ENCODE measurements around the gene UCN3.
"Not testable (repeated sequence)": the region's sequence is repeated elsewhere in the genome, so short reads cannot be mapped to it uniquely, and the experiment has no call there.

Gene UCN3

DNA sequence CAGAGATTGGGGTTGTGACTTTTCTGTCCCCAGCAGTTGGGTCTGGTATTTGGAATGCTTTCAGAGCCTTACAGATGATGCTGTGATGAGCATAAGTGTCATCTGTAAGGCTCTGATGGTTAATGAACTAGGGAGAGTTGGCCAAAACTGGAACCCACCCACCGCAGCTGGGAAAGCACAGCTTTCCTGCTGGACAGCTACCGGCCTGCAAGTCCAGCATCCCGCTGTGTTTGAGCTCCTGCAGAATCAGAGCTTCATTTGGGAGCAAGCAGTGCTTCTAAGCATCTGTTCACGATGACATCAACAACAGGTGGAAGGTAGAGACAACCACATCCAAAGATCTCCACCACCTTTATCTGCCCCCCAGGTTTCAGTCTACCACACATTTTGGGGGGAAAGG lies 11.7 kb downstream of the UCN3 start:
- no peak overlapping the region for H3K4me3 ChIP-seq (ENCODE audit: low read depth, low read length)
- no peaks in the 10 kb centered on the region for H3K36me3 ChIP-seq (ENCODE audit: control insufficient read depth in 2 of 2, insufficient read depth in 1 of 2, low read length in 2 of 2)
- ChIA-PET CTCF (interaction anchor here (0.6 to 1.3 kb wide), 2 partner anchors 527 to 1969 kb away, joined by 3 read pairs; no protein-coding TSS in a partner anchor), POLR2A (no interaction called here)
- no peak overlapping the region for H3K27ac ChIP-seq (ENCODE audit: extremely low read depth, low read depth, low read length)
- TF ChIP-seq ZNF223 (tag by site-specific recombination; IDR thresholded peaks at IDR 0.05) (no peak), SCRT2 (tag by site-specific recombination; IDR thresholded peaks at IDR 0.05) (peak; percentile 40; the same call in 1 of the 2 replicates)
- TF ChIP-seq, protein P1, sequence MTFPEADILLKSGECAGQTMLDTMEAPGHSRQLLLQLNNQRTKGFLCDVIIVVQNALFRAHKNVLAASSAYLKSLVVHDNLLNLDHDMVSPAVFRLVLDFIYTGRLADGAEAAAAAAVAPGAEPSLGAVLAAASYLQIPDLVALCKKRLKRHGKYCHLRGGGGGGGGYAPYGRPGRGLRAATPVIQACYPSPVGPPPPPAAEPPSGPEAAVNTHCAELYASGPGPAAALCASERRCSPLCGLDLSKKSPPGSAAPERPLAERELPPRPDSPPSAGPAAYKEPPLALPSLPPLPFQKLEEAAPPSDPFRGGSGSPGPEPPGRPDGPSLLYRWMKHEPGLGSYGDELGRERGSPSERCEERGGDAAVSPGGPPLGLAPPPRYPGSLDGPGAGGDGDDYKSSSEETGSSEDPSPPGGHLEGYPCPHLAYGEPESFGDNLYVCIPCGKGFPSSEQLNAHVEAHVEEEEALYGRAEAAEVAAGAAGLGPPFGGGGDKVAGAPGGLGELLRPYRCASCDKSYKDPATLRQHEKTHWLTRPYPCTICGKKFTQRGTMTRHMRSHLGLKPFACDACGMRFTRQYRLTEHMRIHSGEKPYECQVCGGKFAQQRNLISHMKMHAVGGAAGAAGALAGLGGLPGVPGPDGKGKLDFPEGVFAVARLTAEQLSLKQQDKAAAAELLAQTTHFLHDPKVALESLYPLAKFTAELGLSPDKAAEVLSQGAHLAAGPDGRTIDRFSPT (tag by site-specific recombination; IDR thresholded peaks at IDR 0.05), result no peak
- TF ChIP-seq, protein P2, sequence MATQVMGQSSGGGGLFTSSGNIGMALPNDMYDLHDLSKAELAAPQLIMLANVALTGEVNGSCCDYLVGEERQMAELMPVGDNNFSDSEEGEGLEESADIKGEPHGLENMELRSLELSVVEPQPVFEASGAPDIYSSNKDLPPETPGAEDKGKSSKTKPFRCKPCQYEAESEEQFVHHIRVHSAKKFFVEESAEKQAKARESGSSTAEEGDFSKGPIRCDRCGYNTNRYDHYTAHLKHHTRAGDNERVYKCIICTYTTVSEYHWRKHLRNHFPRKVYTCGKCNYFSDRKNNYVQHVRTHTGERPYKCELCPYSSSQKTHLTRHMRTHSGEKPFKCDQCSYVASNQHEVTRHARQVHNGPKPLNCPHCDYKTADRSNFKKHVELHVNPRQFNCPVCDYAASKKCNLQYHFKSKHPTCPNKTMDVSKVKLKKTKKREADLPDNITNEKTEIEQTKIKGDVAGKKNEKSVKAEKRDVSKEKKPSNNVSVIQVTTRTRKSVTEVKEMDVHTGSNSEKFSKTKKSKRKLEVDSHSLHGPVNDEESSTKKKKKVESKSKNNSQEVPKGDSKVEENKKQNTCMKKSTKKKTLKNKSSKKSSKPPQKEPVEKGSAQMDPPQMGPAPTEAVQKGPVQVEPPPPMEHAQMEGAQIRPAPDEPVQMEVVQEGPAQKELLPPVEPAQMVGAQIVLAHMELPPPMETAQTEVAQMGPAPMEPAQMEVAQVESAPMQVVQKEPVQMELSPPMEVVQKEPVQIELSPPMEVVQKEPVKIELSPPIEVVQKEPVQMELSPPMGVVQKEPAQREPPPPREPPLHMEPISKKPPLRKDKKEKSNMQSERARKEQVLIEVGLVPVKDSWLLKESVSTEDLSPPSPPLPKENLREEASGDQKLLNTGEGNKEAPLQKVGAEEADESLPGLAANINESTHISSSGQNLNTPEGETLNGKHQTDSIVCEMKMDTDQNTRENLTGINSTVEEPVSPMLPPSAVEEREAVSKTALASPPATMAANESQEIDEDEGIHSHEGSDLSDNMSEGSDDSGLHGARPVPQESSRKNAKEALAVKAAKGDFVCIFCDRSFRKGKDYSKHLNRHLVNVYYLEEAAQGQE (tag by site-specific recombination; IDR thresholded peaks at IDR 0.05), result peak; percentile 86
- H3K9me3 ChIP-seq (ENCODE audit: control insufficient read depth, insufficient read depth, low read depth, low read length), result no peaks in the 10 kb centered on the region
- no peaks in the 10 kb centered on the region for H3K4me1 ChIP-seq (ENCODE audit: control insufficient read depth, insufficient read depth, low read length)

DNA sequence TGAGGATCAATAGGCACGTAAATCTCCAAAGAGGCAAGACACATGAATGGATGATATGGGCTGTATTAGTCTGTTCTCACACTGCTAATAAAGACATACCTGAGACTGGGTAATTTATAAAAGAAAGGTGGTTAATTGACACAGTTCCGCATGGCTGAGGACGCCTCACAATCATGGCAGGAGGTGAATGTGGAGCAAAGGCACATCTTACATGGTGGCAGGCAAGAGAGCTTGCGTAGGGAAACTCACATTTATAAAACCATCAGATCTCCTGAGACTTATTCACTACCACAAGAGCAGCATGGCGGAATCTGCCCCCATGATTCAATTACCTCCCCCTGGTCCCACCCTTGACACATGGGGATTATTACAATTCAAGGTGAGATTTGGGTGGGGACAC lies 14.4 kb downstream of the UCN3 start:
- H3K4me3 ChIP-seq (ENCODE audit: low read depth, low read length); H3K4me1 ChIP-seq (ENCODE audit: control insufficient read depth, insufficient read depth, low read length); H3K9me3 ChIP-seq (ENCODE audit: control insufficient read depth, insufficient read depth, low read depth, low read length); H3K27ac ChIP-seq (ENCODE audit: extremely low read depth, low read depth, low read length); H3K36me3 ChIP-seq (ENCODE audit: control insufficient read depth in 2 of 2, insufficient read depth in 1 of 2, low read length in 2 of 2): not testable (repeated sequence)
- ChIA-PET POLR2A (interaction anchor here (0.6 kb wide), 1 partner anchor 26 kb away, joined by 3 read pairs; no protein-coding TSS in a partner anchor), CTCF (interaction anchor here (0.7 to 1.7 kb wide), 2 partner anchors 530 to 563 kb away, joined by 3 to 7 read pairs; no protein-coding TSS in a partner anchor)

DNA sequence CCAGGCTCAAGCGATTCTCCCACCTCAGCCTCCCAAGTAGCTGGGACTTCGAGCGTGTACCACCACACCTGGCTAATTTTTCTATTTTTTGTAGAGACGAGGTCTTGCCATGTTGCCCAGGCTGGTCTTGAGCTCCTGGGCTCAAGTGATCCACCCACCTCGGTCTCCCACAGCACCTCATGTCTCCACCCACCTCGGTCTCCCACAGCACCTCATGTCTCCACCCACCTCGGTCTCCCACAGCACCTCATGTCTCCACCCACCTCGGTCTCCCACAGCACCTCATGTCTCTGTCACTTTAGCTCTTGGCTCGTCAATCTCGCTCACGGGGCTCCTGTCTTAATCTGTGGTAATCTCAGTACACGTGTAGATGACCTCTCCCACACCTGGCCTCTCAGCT lies 15.6 kb downstream of the UCN3 start:
- H3K4me1 ChIP-seq (ENCODE audit: control insufficient read depth, insufficient read depth, low read length); H3K36me3 ChIP-seq (ENCODE audit: control insufficient read depth in 2 of 2, insufficient read depth in 1 of 2, low read length in 2 of 2); H3K27ac ChIP-seq (ENCODE audit: extremely low read depth, low read depth, low read length); POLR2A ChIA-PET; H3K4me3 ChIP-seq (ENCODE audit: low read depth, low read length); H3K9me3 ChIP-seq (ENCODE audit: control insufficient read depth, insufficient read depth, low read depth, low read length): not testable (repeated sequence)
- TF ChIP-seq ZFHX2 (tag by site-specific recombination; conservative IDR thresholded peaks at IDR 0.05) (peak; percentile 87), EGR2 (tag by site-specific recombination; IDR thresholded peaks at IDR 0.05; ENCODE audit: low read depth) (peak; percentile 89)
- CTCF ChIA-PET, result interaction anchor here (0.6 to 1.7 kb wide), 3 partner anchors 97 to 566 kb away, joined by 3 to 7 read pairs (median 4); no protein-coding TSS in a partner anchor

DNA sequence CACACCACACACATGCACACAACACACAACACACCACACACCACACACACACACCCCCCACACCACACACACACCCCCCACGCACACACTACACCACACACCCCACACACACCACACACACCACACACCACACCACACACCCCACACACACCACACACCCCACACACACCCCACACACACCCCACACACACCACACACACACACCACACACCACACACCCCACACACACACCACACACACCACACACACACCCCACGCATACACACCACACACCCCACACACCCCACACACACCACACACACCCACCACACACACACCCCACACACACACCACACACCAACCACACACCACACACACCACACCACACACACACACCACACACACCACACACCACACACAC lies 16.4 kb downstream of the UCN3 start:
- Histone ChIP-seq H3K4me1 (ENCODE audit: control insufficient read depth, insufficient read depth, low read length) (no peaks in the 10 kb centered on the region), H3K27ac (ENCODE audit: extremely low read depth, low read depth, low read length) (no peak overlapping the region), H3K9me3 (ENCODE audit: control insufficient read depth, insufficient read depth, low read depth, low read length) (no peaks in the 10 kb centered on the region), H3K4me3 (ENCODE audit: low read depth, low read length) (no peak overlapping the region), H3K36me3 (ENCODE audit: control insufficient read depth in 2 of 2, insufficient read depth in 1 of 2, low read length in 2 of 2) (no peaks in the 10 kb centered on the region)
- CTCF ChIA-PET, result interaction anchor here (0.6 to 1.7 kb wide), 4 partner anchors 75 to 566 kb away, joined by 3 to 7 read pairs (median 4); no protein-coding TSS in a partner anchor
- TF ChIP-seq ZNF37A (tag by site-specific recombination; IDR thresholded peaks at IDR 0.05) (no peak), EGR2 (tag by site-specific recombination; IDR thresholded peaks at IDR 0.05; ENCODE audit: low read depth) (peak; percentile 42; the same call in 1 of the 2 replicates), ZFHX2 (tag by site-specific recombination; conservative IDR thresholded peaks at IDR 0.05) (no peak; the same call in 1 of the 2 replicates)
- POLR2A ChIA-PET, result no interaction called here

DNA sequence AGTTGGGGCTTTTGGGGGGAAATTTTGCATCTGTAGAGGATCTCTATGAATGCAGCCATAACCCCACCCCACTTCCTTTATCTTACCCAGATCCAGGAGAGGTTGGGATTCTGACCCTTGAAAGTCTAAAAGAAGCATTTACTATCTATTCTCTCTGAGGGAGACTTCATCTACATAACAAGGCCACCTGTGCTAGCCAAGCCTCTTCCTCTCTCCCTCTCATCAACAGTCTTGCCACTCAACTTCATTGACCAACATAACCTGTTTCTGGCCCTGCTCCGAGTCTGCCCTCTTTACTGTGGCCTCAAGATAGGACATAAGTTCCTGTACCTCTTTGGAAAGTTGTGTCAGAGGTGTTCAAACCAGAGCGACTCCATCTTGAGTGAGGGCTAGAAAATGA lies 20.5 kb downstream of the UCN3 start:
- H3K4me3 ChIP-seq (ENCODE audit: low read depth, low read length), result no peak overlapping the region
- H3K36me3 ChIP-seq (ENCODE audit: control insufficient read depth in 2 of 2, insufficient read depth in 1 of 2, low read length in 2 of 2), result no peaks in the 10 kb centered on the region
- H3K27ac ChIP-seq (ENCODE audit: extremely low read depth, low read depth, low read length), result no peak overlapping the region
- no peaks in the 10 kb centered on the region for H3K9me3 ChIP-seq (ENCODE audit: control insufficient read depth, insufficient read depth, low read depth, low read length)
- POLR2A ChIA-PET, result no interaction called here
- no peaks in the 10 kb centered on the region for H3K4me1 ChIP-seq (ENCODE audit: control insufficient read depth, insufficient read depth, low read length)
- CTCF ChIA-PET, result interaction anchor here (0.6 kb wide), 2 partner anchors 132 to 265 kb away, joined by 3 to 4 read pairs; no protein-coding TSS in a partner anchor
- TF ChIP-seq ZNF133 (tag by site-specific recombination; IDR thresholded peaks at IDR 0.05) (no peak), YY1 (tag by site-specific recombination; IDR thresholded peaks at IDR 0.05) (no peak), ZFP3 (tag by site-specific recombination; IDR thresholded peaks at IDR 0.05; ENCODE audit: low read depth) (no peak), ZNF266 (tag by site-specific recombination; IDR thresholded peaks at IDR 0.05; ENCODE audit: low read depth) (no peak), ZNF221 (tag by site-specific recombination; IDR thresholded peaks at IDR 0.05; ENCODE audit: borderline replicate concordance) (no peak), ZNF529 (tag by site-specific recombination; IDR thresholded peaks at IDR 0.05; ENCODE audit: insufficient replicate concordance) (no peak), ZNF37A (tag by site-specific recombination; IDR thresholded peaks at IDR 0.05) (no peak), ZNF23 (tag by site-specific recombination; IDR thresholded peaks at IDR 0.05; ENCODE audit: borderline replicate concordance) (no peak), ZNF292 (tag by site-specific recombination; IDR thresholded peaks at IDR 0.05; ENCODE audit: borderline replicate concordance, low read depth) (no peak), ZNF792 (tag by site-specific recombination; IDR thresholded peaks at IDR 0.05) (no peak), ZNF747 (tag by site-specific recombination; IDR thresholded peaks at IDR 0.05) (no peak)
- TF ChIP-seq, protein P3, sequence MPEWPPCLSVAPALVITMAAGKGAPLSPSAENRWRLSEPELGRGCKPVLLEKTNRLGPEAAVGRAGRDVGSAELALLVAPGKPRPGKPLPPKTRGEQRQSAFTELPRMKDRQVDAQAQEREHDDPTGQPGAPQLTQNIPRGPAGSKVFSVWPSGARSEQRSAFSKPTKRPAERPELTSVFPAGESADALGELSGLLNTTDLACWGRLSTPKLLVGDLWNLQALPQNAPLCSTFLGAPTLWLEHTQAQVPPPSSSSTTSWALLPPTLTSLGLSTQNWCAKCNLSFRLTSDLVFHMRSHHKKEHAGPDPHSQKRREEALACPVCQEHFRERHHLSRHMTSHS (tag by site-specific recombination; IDR thresholded peaks at IDR 0.05), result no peak

Data from HEK293 (cell line).